GF-D8 (cell line): ENCODE measurements around the gene FBL.
A peak's percentile ranks its signal among the peaks of the same experiment; 100 is the strongest.
"Not testable (repeated sequence)": the region's sequence is repeated elsewhere in the genome, so short reads cannot be mapped to it uniquely, and the experiment has no call there.

Experiments used
- DNase-seq: peaks from one replicate; lab custom pipeline; 2025; lab: John Stamatoyannopoulos, UW

The FBL gene

DNA sequence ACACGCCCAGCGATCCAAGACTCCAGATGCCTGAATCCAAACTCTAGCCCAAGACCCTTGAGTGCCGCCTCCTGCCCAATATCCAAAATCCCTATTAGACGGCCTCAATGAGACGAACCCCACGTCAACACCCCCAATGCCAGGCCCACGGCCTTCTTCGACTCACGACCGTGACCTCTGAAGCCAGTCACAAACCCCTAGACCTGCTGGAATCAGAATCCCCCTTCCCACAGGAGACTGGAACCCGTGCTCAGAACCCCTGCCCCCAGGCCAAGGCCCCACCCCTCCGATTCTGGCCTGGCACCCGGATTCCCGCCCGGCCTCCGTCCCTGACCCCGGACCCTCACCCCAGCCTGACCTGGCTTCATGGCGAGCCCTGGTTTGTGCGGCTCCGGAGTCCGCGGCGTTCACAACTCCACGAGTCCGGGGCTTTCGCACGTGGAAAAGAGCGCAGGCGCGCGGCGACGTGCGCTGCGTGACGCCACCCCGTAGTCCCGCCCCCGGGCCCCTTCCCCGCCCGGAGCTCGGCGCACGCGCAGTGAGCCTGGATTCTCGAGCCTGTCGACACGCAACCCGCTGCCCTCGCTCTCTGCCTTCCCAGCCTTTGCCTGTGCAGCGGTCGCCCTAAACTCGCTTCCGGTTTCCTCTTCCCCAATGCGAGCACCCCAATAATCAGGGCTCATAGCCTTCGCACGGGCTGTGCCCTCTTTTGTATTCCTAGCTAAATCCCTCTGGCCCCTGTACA lies at the start of gene FBL:
Gene FBL, minus strand, starts transcription at position 447 of the 745 bp plus-strand sequence. Its CDS starts 79 bp downstream, at position 368.
- DNase-seq, result peak; percentile 80

DNA sequence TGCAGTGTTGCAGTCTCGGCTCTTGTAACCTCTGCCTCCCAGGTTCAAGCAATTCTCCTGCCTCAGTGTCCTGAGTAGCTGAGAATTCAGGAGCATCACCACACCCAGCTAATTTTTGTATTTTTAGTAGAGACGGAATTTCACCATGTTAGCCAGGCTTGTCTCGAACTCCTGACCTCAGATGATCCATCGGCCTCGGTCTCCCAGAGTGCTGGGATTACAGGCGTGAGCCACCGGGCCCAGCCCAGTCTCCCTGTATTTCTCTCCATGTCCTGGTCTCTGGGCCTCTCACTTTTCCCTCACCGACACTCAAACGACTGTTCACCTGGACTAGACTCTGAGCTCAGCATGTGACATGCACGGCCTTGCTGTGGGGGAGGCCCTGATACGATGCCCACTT lies 48.9 kb upstream of the FBL start:
- not testable (repeated sequence) for DNase-seq

DNA sequence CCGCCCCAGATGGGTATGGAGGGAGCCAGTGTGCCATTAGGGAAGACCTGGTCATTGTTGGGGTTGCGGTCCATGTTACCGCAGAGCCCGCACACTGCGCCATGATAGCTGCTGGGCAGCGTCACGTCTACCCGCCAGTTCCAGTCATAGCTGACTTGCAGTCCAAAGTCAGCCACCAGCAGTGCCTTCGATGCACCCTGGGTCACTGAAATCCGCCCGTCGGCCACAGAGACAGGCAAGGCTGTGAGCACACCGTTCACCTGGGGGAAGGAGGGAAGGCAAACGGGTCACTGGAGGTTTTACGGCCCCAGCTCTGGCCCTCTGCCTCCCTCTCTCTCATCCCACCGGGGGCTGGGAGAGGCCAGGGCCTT lies 48.0 kb upstream of the FBL start:
- DNase-seq, result not testable (repeated sequence)

DNA sequence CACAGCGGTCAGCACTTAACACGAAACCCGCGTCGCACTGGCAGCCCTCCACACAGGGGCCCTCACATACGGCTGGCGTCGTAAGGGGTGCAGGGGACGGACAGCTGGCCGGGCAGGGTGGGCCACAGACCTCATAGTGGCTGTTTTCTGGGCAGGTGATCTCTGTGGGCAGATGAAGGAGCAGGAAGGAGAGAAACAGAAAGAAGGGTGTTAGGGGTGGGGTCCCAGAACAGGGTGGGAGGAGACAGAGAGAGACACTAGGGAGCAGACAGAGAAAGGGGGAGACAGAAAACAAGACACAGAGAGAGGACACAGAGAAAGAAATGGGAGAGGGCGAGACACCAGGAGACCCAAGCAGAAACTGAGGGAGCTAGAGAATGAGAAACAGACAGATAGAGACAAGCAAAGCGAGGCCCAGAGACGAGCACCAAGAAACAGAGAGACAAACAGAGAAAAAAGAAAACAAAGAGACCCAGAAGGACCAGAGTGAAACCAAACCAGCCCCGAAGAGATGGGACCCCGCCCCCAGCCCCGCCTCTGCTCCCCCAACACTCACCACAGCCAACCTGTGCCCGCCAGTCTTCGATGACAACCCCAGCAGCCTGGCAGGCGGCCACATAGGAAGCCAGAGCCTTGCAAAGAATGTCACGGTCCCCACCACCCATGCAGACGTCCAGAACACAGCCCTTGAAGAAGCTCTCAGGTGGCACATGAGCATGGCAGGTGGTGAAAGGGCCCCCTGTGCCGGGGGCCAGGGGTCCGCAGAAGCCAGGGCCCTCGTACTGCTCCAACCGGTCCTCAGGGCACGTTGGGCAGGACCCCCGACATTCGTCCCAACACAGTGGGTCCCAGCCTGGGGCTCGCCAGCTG lies 47.4 kb upstream of the FBL start:
- not testable (repeated sequence) for DNase-seq

DNA sequence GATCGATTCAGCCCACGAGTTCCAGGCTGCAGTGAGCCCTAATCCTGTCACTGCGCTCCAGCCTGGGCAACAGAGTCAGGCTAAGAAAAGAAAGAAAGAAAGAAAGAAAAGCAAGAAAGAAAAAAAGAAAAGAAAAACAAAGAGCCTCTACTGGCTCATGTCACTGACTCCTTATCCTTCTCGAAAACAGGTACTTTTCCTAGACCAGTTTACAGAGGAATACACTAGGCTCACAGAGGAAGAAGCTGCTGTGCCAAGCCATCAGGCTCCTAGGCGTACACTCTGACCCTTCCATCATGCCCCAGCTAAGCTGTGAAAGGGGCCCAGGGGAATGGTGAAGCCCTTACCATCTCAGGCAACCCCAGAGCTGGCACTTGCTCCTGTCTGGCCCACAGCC lies 46.3 kb upstream of the FBL start:
- DNase-seq, result not testable (repeated sequence)

DNA sequence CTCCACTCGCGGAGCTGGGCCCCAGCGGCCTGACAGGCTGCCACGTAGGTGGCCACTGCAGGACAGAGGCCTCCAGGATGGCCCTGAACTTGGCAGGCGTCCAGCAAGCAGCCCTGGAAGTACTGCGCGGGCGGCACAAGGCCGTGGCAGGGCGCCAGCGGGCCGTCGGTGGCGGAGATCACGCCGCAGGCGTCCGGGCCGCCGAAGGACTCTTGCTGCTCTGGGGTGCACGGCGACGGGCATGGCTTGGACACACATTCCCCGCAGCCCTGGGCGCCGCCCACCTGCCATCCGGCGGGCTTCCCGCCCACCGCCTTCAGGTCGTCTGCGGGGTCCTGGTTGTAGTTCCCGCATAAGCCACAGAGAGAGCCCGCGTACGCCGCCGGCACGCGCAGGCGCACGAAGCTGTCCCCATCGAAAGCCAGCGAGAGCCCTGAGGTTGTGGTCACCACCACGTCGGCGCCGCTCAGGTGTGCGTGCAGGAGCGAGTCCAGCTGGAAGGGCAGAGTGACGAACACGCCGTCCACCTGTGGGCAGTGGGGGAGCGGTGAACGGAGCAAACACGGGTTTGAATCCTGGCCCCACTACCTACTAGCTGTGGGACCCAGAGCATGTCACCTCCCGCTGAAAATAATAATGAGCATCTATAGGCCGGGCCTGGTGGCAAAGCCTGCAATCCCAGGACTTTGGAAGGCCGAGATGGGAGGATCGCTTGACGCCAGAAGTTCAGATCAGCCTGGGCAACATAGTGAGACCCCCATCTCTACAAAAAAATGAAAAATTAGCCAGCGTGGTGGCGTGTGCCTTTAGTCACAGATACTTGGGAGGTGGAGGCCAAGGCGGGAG lies 45.7 kb upstream of the FBL start:
- DNase-seq, result not testable (repeated sequence)

DNA sequence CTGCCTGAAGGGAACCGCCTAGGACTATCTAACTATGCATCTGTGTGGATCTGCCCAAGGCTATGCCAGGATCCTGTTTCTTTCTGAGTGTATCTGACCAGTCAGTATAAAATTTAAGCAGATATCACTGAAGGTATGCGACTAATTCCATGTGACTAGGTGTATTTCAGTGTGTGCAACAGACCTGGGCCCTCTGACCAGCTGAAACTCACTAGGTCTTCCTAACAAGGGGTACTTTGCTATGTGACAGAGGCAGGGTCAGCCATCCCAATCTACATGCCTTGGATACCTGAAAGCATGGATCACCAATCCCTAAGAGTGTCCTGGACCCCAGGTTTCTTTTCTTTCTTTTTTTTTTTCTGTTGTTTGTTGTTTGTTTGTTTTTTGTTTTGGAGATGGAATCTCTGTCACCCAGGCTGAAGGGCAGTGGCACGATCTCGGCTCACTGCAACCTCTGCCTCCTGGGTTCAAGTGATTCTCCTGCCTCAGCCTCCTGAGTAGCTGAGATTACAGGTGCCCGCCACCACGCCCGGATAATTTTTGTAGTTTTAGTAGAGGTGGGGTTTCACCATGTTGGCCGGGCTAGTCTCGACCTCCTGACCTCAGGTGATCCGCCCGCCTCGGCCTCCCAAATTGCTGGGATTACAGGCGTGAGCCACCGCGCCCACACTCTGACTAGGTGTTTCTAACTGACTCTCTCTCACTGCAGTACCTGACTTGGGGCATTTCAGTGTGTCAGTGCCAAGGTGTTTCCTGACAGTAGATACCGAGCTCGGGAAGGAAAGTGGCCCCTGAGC lies 44.8 kb upstream of the FBL start:
- DNase-seq, result no peak

DNA sequence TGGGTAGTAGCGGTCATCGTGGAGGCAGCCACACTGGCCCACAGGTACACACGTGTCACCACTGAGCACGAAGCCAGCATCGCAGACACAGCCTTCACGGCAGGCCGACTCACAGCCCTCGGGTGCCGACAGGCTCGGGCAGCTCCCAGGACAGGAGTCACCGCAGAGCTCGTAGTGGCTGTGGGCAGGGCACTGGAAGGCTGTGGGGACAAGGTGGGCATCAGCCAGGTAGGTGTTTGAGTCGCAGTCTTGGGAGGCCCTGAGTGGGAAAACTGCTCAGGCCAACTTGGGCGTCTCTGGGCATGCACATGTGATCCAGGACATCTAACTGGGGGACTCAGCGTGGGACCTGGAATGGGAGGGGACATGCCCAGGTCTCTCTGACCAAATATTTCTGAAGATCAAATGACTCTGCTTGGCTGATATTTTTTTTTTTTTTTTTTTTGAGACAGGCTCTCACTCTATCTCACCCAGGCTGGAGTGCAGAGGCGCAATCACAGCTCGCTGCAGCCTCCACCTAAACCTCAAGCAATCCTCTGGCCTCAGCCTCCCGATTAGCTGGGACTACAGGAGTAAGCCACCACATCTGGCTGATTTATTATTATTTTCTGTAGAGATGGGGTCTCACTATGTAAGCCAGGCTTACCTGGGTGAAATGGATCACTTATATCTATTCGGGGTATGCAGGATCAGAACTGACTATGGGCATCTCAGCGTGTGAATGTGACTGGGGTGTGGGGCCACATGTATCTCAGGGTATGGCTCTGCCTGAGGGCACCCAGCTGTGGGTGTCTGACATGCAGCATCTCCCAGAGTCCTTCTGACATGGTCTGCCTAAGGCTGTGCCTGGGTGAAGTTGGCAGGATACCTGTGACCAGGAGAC lies 43.9 kb upstream of the FBL start:
- not testable (repeated sequence) for DNase-seq

DNA sequence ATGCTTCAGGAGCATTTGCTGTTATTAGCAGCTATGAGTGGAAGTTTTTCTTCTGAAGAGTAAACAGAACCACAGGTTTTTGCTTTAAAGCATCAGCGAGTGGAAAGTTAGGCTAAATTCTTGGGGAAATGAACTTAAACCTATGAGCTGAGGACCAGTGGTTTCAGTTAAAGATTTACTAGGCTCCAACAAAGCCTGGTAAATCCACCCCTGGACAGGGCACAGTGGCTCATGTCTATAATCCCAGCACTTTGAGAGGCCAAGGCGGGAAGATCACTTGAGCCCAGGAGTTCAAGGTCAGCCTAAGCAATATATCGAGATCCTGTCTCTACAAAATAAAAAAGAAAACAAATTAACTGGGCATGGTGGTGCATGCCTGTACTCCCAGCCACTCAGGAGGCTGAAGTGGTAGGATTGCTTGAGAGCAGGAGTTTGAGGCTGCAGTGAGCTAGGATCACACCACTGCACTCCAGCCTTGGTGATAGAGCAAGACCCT lies 41.3 kb upstream of the FBL start:
- not testable (repeated sequence) for DNase-seq

DNA sequence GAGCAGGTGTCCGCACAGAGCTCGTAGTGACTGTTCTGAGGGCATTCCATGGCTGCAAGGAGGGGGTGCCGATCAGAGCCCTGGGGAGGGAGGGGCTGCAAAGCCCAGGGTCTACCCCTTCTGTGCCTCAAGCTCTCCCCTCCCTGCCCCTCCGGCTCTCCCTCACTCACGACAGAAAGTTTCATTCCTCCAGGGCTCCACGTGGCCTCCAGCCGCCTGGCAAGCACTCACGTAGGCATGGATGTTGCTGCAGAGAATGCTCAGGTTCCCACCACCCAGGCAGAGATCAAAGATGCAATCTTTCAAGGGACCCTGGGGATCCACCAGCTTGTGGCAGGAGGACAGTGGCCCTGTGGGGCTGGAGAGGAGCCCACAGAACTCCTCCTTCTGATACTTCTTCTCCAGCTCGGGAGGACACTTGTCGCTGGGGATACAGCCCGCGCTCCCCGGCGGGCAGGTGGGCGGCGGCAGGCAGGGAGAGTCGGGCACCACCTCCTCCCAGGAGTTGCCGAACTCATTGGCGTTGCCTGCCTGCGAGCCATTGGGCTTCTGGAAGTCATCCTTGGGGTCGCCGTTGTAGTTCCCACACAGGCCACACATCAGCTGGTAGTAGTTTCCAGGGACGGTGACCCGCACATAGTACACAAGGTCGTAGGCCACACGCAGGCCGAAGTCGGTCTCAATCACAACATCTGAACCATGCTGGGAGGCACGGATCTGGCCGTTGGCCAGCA lies 39.8 kb upstream of the FBL start:
- not testable (repeated sequence) for DNase-seq

DNA sequence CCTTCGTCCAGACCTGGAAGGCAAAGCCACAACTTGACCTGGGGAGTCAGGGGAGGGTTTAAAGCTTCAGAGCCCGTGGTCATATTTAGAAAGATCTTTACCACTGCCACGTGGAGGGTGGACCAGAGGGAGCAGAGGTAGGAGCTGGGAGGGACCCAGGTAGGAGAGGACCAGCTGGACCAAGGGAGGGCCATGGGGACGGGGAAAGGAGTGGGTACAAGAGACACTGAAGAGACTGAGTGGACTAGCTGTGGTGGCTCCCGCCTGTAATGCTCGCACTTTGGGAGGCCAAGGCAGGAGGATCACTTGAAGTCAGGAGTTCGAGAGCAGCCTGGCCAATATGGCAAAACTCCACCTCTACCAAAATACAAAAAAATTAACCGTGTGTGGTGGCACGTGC lies 38.5 kb upstream of the FBL start:
- not testable (repeated sequence) for DNase-seq

DNA sequence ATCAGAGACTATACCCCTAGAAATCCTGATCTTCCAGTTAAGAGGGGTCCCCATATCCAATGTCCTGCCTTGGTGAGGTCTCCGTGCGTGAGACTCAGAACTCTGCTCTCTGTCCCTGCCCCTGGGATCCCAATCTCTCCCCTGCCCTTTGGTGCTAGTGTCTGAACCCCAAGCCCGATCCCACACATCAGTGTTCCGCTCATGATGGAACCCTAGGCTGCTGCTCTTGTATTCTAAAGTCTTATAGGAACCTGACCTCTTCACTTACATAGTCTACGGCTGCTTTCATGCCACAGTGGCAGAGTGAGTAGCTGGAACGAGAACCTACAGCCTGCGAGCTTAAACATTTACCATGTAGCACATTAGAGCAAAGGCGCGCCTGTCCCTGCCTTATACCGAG lies 36.5 kb upstream of the FBL start:
- DNase-seq, result not testable (repeated sequence)

DNA sequence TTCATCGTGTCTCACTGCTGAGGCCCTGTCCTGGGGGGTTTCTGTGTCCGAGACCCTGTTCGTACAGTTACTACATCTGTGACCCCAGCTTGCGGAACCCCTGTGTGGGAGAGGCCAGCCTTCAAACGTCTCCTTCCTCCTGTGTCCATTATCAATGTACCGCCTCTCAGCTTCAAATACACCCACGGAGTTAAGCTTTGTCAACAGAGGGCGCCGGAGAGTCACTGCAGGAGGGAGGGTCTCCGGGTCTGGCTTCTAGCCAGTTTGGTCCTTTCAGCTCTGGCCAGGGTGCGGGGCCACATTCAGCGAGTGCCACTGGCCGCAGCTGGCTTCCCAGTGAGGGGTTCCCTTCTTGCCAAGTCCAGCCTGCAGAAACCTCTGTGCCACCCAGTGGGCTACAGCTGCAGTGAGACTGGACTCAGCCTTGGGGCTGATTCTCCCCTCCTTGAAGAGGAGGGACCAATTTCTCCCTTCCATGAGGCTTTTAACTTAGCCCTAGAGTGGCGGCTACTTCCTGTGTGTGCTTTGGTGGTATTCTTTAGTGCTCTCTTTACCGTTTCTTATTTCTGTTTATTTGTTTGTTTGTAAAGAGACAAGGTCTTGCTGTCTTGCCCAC lies 35.4 kb upstream of the FBL start:
- not testable (repeated sequence) for DNase-seq

DNA sequence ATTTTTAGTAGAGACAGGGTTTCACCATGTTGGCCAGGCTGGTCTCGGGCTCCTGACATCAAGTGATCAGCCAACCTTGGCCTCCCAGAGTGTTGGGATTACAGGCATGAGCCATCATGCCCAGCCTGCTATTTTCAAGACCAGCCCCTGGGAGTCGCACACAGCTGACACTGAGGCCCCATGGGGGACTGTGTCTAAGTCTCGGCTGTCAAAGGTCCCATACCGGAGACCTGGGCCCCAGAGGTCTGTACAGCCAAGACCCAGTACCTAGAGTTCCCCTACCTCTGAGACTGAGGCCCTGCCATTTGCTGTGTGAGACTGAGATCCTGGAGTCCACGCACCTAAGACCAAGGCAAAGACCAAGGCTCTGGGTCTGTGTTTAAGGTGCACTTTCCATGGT lies 34.1 kb upstream of the FBL start:
- not testable (repeated sequence) for DNase-seq

DNA sequence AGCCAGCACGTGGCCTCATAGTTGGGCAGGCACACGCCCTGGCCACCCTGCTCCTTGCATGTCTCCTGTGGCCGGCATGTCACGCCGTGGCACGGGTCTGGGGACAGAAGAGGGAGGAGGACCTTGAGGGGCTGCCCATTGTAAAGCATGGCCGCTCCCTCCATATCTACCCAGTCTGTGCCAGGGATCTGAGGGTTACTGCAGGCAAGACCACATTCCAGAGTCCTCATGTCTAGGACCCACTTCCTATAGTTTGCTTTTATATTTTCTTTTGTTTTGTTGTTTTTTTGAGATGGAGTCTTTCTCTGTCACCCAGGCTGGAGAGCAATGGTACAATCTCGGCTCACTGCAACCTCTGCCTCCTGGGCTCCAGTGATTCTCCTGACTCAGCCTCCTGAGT lies 33.6 kb upstream of the FBL start:
- DNase-seq, result not testable (repeated sequence)

DNA sequence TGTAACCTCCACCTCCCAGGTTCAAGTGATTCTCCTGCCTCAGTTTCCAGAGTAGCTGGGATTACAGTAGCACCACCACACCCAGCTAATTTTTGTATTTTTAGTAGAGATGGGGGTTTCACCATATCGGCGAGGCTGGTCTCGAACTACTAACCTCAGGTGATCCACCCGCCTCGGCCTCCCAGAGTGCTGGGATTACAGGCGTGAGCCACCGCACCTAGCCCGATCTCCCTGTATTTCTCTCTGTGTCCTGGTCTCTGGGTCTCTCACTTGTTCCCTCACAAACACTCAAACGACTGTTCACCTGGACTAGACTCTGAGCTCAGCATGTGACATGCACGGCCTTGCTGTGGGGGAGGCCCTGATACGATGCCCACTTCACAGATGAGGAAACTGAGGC lies 32.7 kb upstream of the FBL start:
- DNase-seq, result not testable (repeated sequence)

DNA sequence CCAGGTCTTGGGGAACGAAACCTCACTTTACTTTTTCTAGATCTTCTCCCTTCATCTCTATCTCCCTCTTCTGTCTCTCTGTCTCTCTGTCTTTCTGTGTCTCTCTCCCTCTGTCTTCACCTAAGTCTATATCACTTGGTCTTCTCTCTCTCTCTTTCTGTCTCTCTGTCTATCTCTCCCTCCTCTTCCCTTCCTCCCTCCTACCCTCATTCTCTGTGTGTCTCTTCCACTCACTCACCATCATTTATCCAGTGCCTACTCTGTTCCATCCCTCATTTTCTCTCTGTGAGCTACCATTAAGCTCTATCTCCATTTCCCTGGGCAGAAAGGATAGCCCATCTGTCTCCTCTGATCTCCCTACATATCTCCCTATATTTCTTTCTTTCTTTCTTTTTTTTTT lies 32.2 kb upstream of the FBL start:
- DNase-seq, result no peak

DNA sequence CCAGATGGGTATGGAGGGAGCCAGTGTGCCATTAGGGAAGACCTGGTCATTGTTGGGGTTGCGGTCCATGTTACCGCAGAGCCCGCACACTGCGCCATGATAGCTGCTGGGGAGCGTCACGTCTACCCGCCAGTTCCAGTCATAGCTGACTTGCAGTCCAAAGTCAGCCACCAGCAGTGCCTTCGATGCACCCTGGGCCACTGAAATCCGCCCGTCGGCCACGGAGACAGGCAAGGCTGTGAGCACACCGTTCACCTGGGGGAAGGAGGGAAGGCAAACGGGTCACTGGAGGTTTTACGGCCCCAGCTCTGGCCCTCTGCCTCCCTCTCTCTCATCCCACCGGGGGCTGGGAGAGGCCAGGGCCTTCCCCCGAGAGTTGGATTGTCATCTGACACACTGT lies 31.8 kb upstream of the FBL start:
- DNase-seq, result not testable (repeated sequence)

DNA sequence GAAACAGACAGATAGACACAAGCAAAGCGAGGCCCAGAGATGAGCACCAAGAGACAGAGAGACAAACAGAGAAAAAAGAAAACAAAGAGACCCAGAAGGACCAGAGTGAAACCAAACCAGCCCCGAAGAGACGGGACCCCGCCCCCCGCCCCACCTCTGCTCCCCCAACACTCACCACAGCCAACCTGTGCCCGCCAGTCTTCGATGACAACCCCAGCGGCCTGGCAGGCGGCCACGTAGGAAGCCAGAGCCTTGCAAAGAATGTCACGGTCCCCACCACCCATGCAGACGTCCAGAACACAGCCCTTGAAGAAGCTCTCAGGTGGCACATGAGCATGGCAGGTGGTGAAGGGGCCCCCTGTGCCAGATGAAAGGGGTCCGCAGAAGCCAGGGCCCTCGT lies 31.3 kb upstream of the FBL start:
- DNase-seq, result not testable (repeated sequence)
